Neural progenitor cell (in vitro differentiated cells): ENCODE data around the gene ARHGEF6. TPM values are rescaled to one million over a fixed set of nuclear protein-coding genes. Genes with fewer than 3 reads are reported as not detected.

ENCODE experiments used
- DNase-seq: peaks from one replicate; pipeline ENCODE4 v3.0.0-alpha.2; 2016; ENCODE audit warnings: low spot score
- H2AFZ ChIP-seq: fragments of 200-600 bp; sonication (generic); replicated peaks from 2 replicates; pipeline ENCODE4 v1.6.1; 2016; ENCODE audit warnings: antibody characterized with exemption
- H3F3A ChIP-seq: fragments of 200-600 bp; sonication (generic); 2 replicates; pipeline ENCODE4 v1.6.1; 2016; ENCODE audit warnings: antibody characterized with exemption, low read depth
- H3K27ac ChIP-seq: fragments of 200-600 bp; sonication (generic); 2 replicates; pipeline ENCODE4 v1.5.1; 2016; ENCODE audit warnings: mild to moderate bottlenecking
- H3K27me3 ChIP-seq: fragments of 200-600 bp; sonication (generic); 2 replicates; pipeline ENCODE4 v1.6.1; 2016; ENCODE audit warnings: mild to moderate bottlenecking, moderate library complexity
- H3K36me3 ChIP-seq: fragments of 200-600 bp; sonication (generic); 2 replicates; pipeline ENCODE4 v1.5.1; 2016
- H3K4me1 ChIP-seq: fragments of 200-600 bp; sonication (generic); 2 replicates; pipeline ENCODE4 v1.6.1; 2016; ENCODE audit warnings: mixed run types
- H3K4me2 ChIP-seq: fragments of 200-600 bp; sonication (generic); 2 replicates; pipeline ENCODE4 v1.6.1; 2016
- H3K4me3 ChIP-seq: fragments of 200-600 bp; sonication (generic); 2 replicates; pipeline ENCODE4 v1.5.1; 2016
- H3K79me2 ChIP-seq: fragments of 200-600 bp; sonication (generic); 2 replicates; pipeline ENCODE4 v1.6.1; 2016; ENCODE audit warnings: low read depth
- H3K9ac ChIP-seq: fragments of 200-600 bp; sonication (generic); 2 replicates; pipeline ENCODE4 v1.6.1; 2016
- H3K9me3 ChIP-seq: fragments of 200-600 bp; sonication (generic); 2 replicates; pipeline ENCODE4 v1.5.1; 2016; ENCODE audit warnings: low read depth
- H4K20me1 ChIP-seq: fragments of 200-600 bp; sonication (generic); 2 replicates; pipeline ENCODE4 v1.6.1; 2016; ENCODE audit warnings: low read depth
- H3K27ac Mint-ChIP-seq: 3 replicates; pipeline ENCODE4 v1.8.0; 2021; ENCODE audit warnings: mixed read lengths
- H3K27me3 Mint-ChIP-seq: 2 replicates; pipeline ENCODE4 v1.8.0; 2022; ENCODE audit warnings: low read depth, mild to moderate bottlenecking, inconsistent platforms, moderate library complexity, mixed read lengths; ENCODE audit not compliant: insufficient read depth
- H3K36me3 Mint-ChIP-seq: 3 replicates; pipeline ENCODE4 v1.8.0; 2021; ENCODE audit warnings: mixed read lengths
- H3K4me1 Mint-ChIP-seq: 3 replicates; pipeline ENCODE4 v1.8.0; 2021; ENCODE audit warnings: mixed read lengths
- H3K4me3 Mint-ChIP-seq: 3 replicates; pipeline ENCODE4 v1.8.0; 2021; ENCODE audit warnings: mild to moderate bottlenecking, moderate library complexity, mixed read lengths
- H3K9me3 Mint-ChIP-seq: 3 replicates; pipeline ENCODE4 v1.8.0; 2020; ENCODE audit warnings: mixed read lengths
- CTCF ChIP-seq: fragments of 200-600 bp; sonication (generic); IDR thresholded peaks from 2 replicates; pipeline ENCODE4 v1.5.1; 2017; ENCODE audit warnings: antibody characterized with exemption, mild to moderate bottlenecking
- EZH2 ChIP-seq: fragments of 200-600 bp; sonication (generic); IDR thresholded peaks from 2 replicates; pipeline ENCODE4 v1.6.1; 2017; ENCODE audit warnings: antibody characterized with exemption, mild to moderate bottlenecking, moderate library complexity
- EZH2phosphoT487 ChIP-seq: fragments of 200-600 bp; sonication (generic); IDR thresholded peaks from 2 replicates; pipeline ENCODE4 v1.6.1; 2017; ENCODE audit warnings: antibody characterized with exemption
- total RNA-seq: library from RNA; depleted of rRNA; stranded (reverse); fragments of >200 nt; gene quantifications from 2 replicates; pipeline ENCODE4 v1.2.3, GENCODE V29; 2015; ENCODE audit warnings: low replicate concordance

The ARHGEF6 gene
- total RNA-seq, 1 donor from 2014 or later: 3.2 TPM

GRCh38 chrX:136768469-136769084, 12.2 kb downstream of the ARHGEF6 start:
- TF ChIP-seq CTCF (no peak), EZH2phosphoT487 (no peak), EZH2 (no peak)
- H3K4me3 ChIP-seq: no peak overlapping the region
- H3K27ac Mint-ChIP-seq: no peak overlapping the region
- H2AFZ ChIP-seq: no peak overlapping the region
- no peaks in the 10 kb centered on the region for H4K20me1 ChIP-seq
- no peaks in the 10 kb centered on the region for H3K4me1 ChIP-seq
- H3K4me3 Mint-ChIP-seq: peak overlapping the region; percentile 80
- H3K4me2 ChIP-seq: no peak overlapping the region
- peaks cover 24% of the 10 kb centered on the region for H3K27me3 ChIP-seq
- peaks cover 5% of the 10 kb centered on the region for H3K27me3 Mint-ChIP-seq
- H3K79me2 ChIP-seq: no peaks in the 10 kb centered on the region
- H3K9ac ChIP-seq: no peak overlapping the region
- peaks cover 3% of the 10 kb centered on the region for H3K9me3 ChIP-seq
- H3K9me3 Mint-ChIP-seq: peaks cover 16% of the 10 kb centered on the region
- no peaks in the 10 kb centered on the region for H3K36me3 Mint-ChIP-seq
- peaks cover 11% of the 10 kb centered on the region for H3F3A ChIP-seq
- no peak overlapping the region for H3K27ac ChIP-seq
- DNase-seq: no peak
- peaks cover 9% of the 10 kb centered on the region for H3K4me1 Mint-ChIP-seq
- H3K36me3 ChIP-seq: no peaks in the 10 kb centered on the region

- H3K36me3 Mint-ChIP-seq: no peaks in the 10 kb centered on the region
- H3K9ac ChIP-seq: no peak overlapping the region
- peaks cover 5% of the 10 kb centered on the region for H3K27me3 Mint-ChIP-seq
- peaks cover 3% of the 10 kb centered on the region for H3K9me3 ChIP-seq
- H2AFZ ChIP-seq: peak overlapping the region; percentile 96
- H3K4me3 ChIP-seq: peak overlapping the region; percentile 71
- no peak overlapping the region for H3K27ac ChIP-seq
- no peak overlapping the region for H3K27ac Mint-ChIP-seq
- peaks cover 11% of the 10 kb centered on the region for H3F3A ChIP-seq
- no peaks in the 10 kb centered on the region for H3K36me3 ChIP-seq
- peaks cover 9% of the 10 kb centered on the region for H3K4me1 Mint-ChIP-seq
- H3K27me3 ChIP-seq: peaks cover 24% of the 10 kb centered on the region
- H3K4me3 Mint-ChIP-seq: peak overlapping the region; percentile 82
- no peaks in the 10 kb centered on the region for H3K4me1 ChIP-seq
- peak overlapping the region; percentile 78 for H3K4me2 ChIP-seq
- TF ChIP-seq CTCF (peak; percentile 31), EZH2phosphoT487 (no peak), EZH2 (no peak)
- no peaks in the 10 kb centered on the region for H3K79me2 ChIP-seq
- H3K9me3 Mint-ChIP-seq: peaks cover 19% of the 10 kb centered on the region
- peak; percentile 74 for DNase-seq
- no peaks in the 10 kb centered on the region for H4K20me1 ChIP-seq
Observed at GRCh38 chrX:136767104-136767941, 13.4 kb downstream of the ARHGEF6 start.

GRCh38 chrX:136766785-136767103, 14.0 kb downstream of the ARHGEF6 start:
- Mint-ChIP-seq H3K4me3 (peak overlapping the region; percentile 82), H3K4me1 (peaks cover 9% of the 10 kb centered on the region), H3K36me3 (no peaks in the 10 kb centered on the region), H3K27me3 (peaks cover 5% of the 10 kb centered on the region), H3K27ac (no peak overlapping the region), H3K9me3 (peaks cover 19% of the 10 kb centered on the region)
- Histone ChIP-seq H3K9ac (no peak overlapping the region), H3K79me2 (no peaks in the 10 kb centered on the region), H3K4me3 (peak overlapping the region; percentile 71), H3K4me1 (no peaks in the 10 kb centered on the region), H2AFZ (peak overlapping the region; percentile 96), H3K27ac (no peak overlapping the region), H4K20me1 (no peaks in the 10 kb centered on the region), H3K4me2 (peak overlapping the region; percentile 78), H3K36me3 (no peaks in the 10 kb centered on the region), H3K9me3 (peaks cover 3% of the 10 kb centered on the region), H3F3A (peaks cover 11% of the 10 kb centered on the region), H3K27me3 (peaks cover 24% of the 10 kb centered on the region)
- no peak for TF ChIP-seq CTCF
- no peak for TF ChIP-seq EZH2
- TF ChIP-seq EZH2phosphoT487: no peak
- DNase-seq: peak; percentile 28
